SW480 (cell line): ENCODE measurements around the gene PTPMT1.
"Not testable (repeated sequence)": the region's sequence is repeated elsewhere in the genome, so short reads cannot be mapped to it uniquely, and the experiment has no call there.

Experiments
- DNase-seq: peaks from one replicate; pipeline ENCODE4 v3.0.0-alpha.2; 2016; ENCODE audit warnings: low spot score

PTPMT1 gene

GRCh38 chr11:47565340-47566148 lies at the start of gene PTPMT1:
PTPMT1 (plus strand) TSS chr11:47565599; CDS start chr11:47565623, 24 bp downstream.
- peak; percentile 73 for DNase-seq

- DNase-seq, result no peak
Measured at GRCh38 chr11:47516155-47516554, 49.2 kb upstream of the PTPMT1 start.

GRCh38 chr11:47516984-47517853 lies 48.2 kb upstream of the PTPMT1 start:
- no peak for DNase-seq

GRCh38 chr11:47518212-47518964 lies 47.0 kb upstream of the PTPMT1 start:
- no peak for DNase-seq

- peak; percentile 54 for DNase-seq
Measured at GRCh38 chr11:47523490-47524225, 41.7 kb upstream of the PTPMT1 start.

GRCh38 chr11:47524291-47524874 lies 41.0 kb upstream of the PTPMT1 start:
- no peak for DNase-seq

GRCh38 chr11:47526032-47526431 lies 39.4 kb upstream of the PTPMT1 start:
- not testable (repeated sequence) for DNase-seq

- no peak for DNase-seq
Measured at GRCh38 chr11:47527186-47527585, 38.2 kb upstream of the PTPMT1 start.

- DNase-seq, result no peak
Measured at GRCh38 chr11:47529951-47530350, 35.4 kb upstream of the PTPMT1 start.

- DNase-seq, result not testable (repeated sequence)
Measured at GRCh38 chr11:47530721-47531120, 34.7 kb upstream of the PTPMT1 start.

- DNase-seq, result no peak
Measured at GRCh38 chr11:47531666-47532065, 33.7 kb upstream of the PTPMT1 start.

GRCh38 chr11:47532597-47533213 lies 32.7 kb upstream of the PTPMT1 start:
- DNase-seq, result no peak

- DNase-seq, result no peak
Measured at GRCh38 chr11:47533690-47534151, 31.7 kb upstream of the PTPMT1 start.

- no peak for DNase-seq
Measured at GRCh38 chr11:47534704-47535251, 30.6 kb upstream of the PTPMT1 start.

- DNase-seq, result no peak
Measured at GRCh38 chr11:47536915-47537314, 28.5 kb upstream of the PTPMT1 start.

- DNase-seq, result no peak
Measured at GRCh38 chr11:47538741-47539565, 26.4 kb upstream of the PTPMT1 start.

GRCh38 chr11:47539681-47540039 lies 25.7 kb upstream of the PTPMT1 start:
- DNase-seq, result no peak

GRCh38 chr11:47541070-47541469 lies 24.3 kb upstream of the PTPMT1 start:
- no peak for DNase-seq

- no peak for DNase-seq
Measured at GRCh38 chr11:47545298-47545697, 20.1 kb upstream of the PTPMT1 start.
